Tibial nerve (tissue), 3 donors: ENCODE data around the gene GRID1.

ENCODE experiments used
- POLR2A ChIP-seq, 2 donors: fragments of 450-650 bp; IDR thresholded peaks; one replicate each; pipeline ENCODE4 v1.6.1; 2017; ENCODE audit warnings: antibody characterized with exemption in 2 of 2, mild to moderate bottlenecking in 2 of 2, moderate library complexity in 2 of 2
- TF ChIP-seq, protein P1 (sequence below), 5 experiments: fragments of 200-600 bp in 3 of 5; fragments of 450-650 bp in 2 of 5; sonication (generic) in 3 of 5; IDR thresholded peaks; one replicate each; pipeline ENCODE4 v1.5.1; 2016 to 2019; ENCODE audit warnings: antibody characterized with exemption in 5 of 5, mild to moderate bottlenecking in 3 of 5, moderate library complexity in 2 of 5

DNA sequence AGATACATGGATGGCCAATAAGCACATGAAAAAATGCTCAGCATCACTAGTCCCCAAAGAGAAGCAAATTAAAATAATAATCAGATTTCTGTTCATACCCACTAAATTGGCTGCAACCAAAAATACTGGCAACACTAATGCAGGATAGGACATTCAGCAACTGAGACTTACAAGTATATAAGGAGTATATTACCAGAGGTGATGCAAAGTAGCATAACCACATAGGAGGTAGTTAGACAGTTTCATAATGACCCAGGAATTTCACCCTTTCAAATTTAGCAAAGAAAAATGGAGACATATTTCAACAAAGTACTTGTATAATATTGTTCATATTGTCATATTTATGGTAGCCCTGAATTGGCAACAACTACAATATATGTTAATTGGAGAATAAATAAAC, 727.8 kb downstream of the GRID1 start:
- TF ChIP-seq POLR2A (IDR thresholded peaks at IDR 0.05), result no peak
- TF ChIP-seq, protein P1, sequence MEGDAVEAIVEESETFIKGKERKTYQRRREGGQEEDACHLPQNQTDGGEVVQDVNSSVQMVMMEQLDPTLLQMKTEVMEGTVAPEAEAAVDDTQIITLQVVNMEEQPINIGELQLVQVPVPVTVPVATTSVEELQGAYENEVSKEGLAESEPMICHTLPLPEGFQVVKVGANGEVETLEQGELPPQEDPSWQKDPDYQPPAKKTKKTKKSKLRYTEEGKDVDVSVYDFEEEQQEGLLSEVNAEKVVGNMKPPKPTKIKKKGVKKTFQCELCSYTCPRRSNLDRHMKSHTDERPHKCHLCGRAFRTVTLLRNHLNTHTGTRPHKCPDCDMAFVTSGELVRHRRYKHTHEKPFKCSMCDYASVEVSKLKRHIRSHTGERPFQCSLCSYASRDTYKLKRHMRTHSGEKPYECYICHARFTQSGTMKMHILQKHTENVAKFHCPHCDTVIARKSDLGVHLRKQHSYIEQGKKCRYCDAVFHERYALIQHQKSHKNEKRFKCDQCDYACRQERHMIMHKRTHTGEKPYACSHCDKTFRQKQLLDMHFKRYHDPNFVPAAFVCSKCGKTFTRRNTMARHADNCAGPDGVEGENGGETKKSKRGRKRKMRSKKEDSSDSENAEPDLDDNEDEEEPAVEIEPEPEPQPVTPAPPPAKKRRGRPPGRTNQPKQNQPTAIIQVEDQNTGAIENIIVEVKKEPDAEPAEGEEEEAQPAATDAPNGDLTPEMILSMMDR (IDR thresholded peaks at IDR 0.05), result no peak
